CD1c-positive myeloid dendritic cell (primary cell): ENCODE data around the gene RABL3.
A peak's percentile ranks its signal among the peaks of the same experiment; 100 is the strongest.
"Not testable (repeated sequence)": the region's sequence is repeated elsewhere in the genome, so short reads cannot be mapped to it uniquely, and the experiment has no call there.

Experiments used
- DNase-seq: peaks from one replicate; pipeline ENCODE4 v3.0.0-alpha.2; 2016; ENCODE audit errors: extremely low spot score

Gene RABL3

DNA sequence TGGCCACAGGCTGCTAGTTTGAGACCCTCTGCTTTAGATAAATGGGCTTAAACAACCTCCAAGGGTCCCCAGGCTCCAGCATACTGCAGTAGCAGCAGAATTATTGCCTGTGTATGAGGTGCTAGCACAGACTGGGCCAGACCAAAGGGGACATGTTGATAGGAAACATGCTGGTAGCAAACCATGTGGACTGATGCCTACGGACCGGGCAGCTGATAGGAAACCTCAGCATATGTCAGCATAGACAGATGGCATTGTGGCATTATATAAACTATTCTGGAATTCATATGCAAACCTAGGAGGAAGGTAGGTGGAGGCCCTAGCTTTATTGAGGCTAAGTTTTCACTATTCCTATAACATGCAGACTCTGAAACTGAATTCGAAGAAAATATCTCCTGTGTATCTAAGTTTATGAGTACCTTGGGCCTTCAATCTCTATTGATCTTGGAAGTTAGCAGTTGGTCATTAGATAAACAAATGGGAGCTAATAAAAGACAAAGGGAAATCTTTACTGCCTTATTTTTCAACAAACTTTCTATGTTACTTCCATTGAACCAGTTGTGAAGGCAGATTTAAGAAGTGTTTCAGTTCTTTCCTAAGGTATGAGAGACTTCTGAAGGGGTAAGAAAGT is 58.5 kb downstream of the RABL3 start:
- DNase-seq = no peak

DNA sequence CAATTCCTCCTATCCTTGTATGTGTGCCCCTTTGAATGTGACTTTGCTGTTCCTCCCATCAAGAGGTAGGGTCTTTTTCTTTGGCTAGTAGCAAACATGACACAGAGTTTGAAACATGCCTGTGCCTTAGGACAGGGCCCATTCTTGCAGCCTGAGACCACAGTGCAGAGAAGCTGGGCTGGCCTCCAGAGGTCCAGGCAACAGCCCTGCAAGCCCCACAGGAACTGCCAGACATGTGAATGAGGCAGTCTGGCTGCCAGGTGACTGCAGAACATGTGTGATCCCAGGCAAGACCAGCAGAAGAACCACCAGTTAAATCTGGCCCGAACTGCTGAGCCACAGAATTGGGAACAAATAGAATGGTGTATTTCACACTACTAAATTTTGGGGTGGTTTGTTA is 59.1 kb downstream of the RABL3 start:
- DNase-seq = no peak

DNA sequence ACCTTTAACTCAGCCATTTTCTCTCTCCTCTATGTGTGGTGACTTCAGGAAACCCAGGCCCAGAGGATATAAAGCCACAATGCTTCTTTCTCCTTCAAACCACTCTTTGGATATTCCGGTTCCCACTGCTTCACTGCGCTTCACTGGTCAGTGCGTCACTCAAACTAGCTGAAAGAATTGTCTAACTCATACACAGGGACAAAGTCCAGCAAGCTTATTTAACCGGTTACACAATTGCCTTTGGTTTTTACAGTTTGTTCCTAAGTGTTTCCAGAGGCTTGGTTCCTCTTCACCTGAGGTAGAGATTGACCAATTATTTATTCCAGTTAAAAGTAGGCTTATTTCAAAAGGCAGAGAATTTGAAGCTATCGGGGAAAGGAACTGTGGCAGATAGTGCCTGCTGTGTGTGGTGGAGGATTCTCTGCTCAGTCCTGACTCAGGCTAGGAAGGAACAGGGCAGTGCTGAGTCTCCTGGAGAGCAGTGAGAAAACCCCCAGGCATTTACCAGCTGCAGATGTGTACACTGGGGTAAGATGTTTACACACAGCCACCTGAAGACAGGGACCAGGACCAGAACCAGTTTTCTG is 60.1 kb downstream of the RABL3 start, which contains the start of gene HGD:
Gene HGD (minus strand): TSS at position 145 of the 587 bp plus-strand sequence. CDS start 128 bp downstream, at position 17.
- DNase-seq = no peak

DNA sequence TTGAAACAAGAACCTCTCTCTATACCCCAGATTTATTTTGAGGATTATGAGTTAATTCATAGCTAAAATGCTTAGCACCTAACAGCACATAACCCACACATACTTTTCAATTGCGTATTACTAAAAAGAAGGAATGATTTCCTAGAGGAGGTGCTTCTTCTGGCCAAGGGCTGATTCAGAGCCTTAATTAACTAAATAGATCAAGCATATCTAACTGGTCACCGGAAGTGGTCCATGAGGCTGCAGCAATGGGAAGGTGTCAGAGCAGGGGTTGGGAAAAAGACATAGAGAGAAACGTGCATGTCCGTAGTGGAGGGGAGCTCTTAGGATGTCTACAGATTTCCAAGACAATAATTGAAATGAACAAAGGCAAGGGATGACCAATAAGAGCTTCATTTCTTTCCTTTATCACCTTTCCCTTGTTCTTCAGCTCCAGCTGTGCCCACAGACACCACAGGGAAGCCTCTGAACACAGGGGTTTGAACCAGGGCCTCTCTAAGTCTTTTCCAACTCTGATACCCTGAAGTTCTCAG is 60.7 kb downstream of the RABL3 start:
- DNase-seq = no peak

DNA sequence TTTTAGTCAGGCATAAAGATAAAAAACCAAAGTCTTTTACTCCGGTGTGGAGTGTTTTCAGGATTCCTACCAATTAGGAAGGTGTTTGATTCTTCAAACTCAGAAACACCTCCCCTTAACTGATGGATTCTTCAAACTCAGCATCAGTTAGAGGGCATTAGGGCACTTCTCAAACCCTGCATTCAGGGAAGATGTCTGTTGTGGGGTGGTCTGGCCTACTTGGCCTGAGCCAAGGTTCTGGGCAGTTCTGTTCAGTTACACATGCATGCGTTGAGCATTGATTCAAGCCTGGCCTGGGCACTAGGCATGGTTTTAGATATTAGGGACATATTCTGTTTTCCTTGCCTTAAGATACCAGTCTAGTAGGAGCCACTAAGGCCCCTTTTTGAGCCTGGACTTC is 61.3 kb downstream of the RABL3 start:
- DNase-seq = no peak

DNA sequence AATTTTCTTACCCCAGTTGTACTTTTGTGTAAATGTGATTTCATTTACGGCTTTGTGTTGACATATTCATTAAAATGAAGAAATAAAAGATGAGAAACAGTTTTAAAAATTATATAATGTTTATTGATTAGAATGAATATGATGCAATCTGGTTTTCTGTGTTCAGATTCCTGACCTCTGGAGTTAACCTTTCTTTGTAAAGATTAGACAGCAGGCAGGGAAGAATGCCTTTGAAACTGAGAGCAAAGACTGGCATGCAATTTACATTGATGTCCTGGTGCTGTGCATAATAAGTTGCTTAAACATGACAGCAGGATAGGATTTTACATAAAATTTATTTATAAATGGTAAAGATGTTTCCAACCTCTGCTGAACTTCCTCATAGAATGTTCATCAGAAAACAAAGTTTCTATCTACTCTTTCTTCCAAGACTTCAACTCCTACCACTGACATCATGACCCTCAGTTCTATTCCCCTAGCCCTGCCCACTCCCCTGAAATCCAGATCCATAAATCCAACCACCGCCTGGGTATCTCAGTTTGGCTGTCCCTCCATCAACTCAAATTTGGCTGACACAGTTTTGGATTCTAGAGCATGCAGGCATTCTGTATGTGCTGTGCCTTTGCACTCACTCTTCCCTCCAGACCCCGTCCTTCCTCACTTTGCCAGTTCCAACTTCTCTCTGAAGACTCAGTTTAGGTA is 62.0 kb downstream of the RABL3 start:
- no peak for DNase-seq

DNA sequence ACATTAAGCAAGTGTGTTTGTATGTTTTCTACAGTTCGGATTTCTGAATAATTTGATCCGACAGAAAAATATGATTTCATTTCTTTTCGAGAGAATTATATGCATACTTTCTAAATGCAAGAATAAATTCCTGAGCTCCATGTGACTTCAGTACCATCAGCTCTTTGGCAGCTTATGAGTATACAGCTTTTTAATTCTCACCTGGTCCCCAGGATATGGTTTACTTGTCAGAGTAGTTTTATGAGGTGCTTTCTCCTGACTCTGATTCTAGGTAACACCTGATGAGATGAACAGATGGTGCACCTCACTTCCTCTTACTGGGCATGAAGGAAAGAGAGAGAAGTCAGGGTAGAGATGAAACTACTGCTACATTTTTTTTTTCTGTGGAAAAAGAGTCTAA is 63.3 kb downstream of the RABL3 start:
- DNase-seq = no peak

DNA sequence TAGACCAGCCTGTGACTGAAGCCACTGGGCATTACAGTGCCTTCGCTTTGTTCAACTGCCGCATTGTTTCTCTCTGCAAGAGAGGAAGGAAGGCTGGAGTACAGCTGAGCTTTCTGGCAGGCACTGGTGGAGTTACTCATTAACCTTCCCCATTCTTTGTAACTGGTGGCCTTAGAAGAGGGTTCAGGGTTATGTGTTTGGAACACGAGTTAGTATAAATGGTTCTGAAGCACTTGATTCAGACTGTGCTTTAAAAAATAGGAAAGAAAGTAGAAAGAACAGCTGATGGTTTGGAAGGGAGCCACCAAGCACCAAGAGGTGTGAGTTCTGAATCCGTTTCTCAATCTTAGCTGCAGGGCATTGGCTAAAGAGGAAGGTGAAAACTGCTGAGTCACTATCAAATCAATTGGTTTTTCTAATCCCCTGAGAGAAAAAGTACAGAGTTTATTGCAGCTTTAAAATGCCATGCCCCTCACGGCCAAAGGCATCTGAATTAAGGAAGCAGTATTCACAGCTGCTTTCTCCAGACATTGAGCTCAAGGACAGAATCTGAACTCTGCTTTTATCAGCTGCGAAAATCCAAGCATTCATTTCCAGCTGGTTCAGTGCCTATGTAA is 63.9 kb downstream of the RABL3 start:
- peak; percentile 61 for DNase-seq

DNA sequence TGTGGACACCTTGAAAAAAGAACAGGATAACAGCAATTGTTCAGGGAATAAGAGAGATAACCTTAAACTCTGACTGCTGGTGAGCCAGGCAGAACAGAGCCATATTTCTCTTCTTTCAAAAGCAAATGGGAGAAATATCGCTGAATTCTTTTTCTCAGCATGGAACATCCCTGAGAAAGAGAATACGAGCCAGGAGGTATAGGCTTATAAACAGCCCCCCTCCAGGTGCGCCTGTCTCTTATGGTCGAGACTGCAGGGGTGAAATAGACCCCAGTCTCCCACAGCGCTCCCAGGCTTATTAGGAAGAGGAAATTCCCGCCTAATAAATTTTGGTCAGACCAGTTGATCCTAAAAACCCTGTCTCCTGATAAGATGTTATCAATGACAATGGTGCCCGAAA is 65.1 kb downstream of the RABL3 start:
- not testable (repeated sequence) for DNase-seq

DNA sequence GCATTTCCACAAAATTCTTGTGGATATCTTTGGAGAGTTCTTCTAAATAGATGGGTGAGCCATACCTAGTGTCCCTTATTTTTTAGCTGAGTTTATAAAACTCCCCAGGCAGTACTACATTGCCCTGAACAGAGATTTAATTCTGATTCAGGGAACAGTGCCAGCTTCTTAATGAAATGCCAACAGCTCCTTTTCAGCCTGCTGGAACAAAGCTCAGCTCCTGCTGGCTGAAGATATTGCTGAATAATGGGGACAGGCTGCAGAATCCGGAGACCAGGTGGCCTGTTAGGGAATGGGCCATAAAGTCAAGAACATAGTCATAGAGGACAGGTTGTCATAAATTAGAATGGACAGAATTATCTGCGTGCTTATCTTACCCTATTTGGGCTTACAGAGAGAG is 69.2 kb downstream of the RABL3 start:
- no peak for DNase-seq

DNA sequence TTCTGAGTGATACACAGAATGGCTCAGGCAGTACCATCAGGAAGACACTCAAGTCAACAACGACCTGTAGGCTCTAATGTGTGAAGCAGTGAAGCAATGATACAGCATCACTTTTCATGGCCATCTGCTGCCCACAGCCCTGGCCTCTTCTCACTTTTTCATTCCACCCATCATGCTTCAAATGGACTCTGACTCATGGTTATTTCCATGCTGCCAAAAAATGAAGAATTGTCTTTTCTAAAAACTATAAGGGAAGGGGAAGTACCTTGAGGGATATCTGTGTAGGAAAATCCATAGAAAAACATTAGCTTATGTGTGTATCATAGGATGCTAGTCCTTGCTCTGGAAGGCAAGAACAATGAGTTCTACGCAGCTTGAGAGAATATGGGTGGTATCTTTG is 71.7 kb downstream of the RABL3 start:
- no peak for DNase-seq

DNA sequence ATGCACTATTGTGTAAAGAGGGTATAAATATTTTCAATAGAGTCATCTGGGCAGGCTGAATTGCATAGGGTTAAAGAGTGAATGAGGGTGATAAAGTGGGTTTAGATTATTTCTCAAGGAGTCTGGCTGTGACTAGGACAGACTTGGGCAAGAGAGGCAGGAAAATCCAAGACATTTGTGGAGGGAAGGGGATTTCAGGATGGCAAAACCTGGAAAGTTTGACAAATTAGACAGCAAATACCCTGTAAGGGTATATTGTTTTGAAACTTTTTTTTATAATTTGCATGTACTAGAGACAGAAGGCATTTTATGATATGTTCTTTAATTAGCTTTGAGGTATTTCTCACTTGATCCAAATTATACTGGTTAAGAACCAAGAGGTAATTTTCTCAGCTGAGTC is 77.4 kb downstream of the RABL3 start:
- no peak for DNase-seq

DNA sequence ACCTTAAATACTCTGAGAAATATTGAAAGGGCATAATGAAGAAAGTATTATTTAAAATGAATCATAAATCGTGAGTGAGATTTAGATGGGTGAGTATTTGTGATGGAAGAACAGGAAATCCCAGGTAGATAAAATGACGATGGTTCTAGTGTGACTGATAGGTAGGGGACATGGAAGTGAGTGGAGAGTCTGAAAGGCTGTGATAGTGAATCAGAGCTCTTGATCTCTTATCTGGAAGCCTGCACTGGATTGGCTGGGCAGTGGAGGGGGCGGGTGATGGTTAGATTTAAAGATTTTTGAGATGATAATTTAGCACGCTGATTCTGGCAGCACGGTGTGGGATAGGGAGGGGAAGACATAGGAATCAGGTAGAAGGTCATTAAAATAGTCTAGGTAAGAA is 80.4 kb downstream of the RABL3 start:
- DNase-seq = no peak

DNA sequence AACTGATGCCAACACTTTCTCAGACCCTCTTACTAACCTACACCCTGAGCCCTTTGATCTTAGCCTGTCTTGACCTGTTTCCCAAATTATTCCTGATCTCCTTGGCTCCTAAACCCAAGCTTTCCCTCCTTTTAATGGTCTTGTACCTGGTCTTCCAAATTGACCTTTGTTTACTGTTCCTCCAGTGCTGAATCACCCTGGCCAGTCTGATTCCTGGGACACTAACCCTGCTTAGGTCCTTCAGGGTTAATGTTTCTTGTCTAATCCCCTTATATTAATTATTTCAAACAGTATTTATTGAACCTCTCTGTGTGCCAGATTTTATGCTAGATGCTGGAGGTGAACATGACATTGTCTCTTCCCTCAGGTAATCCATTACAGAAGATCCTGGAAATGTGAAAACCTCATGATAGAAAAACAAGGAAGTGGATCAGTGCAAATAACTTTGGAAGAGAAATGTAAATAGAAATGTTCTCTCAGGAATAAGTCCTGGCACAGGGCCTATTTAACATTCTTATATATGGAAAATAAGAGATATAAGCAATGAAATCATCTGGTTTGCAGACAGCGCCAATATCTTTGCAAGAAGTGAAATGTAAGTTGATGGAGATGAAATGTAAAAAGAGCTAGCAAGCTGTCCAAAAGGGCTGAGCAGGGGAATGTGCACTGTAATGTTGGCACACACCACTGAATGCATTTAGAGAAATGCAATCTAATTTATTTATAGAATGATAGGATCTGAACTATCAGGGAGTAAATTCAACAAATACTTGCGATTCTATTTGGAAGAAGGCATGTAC is 81.0 kb downstream of the RABL3 start:
- no peak for DNase-seq

DNA sequence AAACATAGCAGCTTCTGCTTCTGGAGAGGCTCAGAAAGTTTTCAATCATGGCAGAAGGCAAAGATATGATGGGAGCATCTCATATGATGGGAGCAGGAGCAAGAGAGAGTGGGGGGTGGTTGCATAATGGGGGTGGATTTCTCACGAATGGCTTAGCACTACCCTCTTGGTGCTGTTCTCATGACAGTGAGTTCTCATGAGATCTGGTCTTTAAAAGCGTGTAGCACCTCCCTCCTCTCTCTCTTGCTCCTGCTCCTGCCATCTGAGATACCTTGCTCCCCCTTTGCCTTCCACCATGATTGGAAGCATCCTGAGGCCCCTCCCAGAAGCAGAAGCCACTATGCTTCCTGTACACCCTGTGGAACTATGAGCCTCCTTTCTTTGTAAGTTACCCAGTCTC is 82.5 kb downstream of the RABL3 start:
- no peak for DNase-seq

DNA sequence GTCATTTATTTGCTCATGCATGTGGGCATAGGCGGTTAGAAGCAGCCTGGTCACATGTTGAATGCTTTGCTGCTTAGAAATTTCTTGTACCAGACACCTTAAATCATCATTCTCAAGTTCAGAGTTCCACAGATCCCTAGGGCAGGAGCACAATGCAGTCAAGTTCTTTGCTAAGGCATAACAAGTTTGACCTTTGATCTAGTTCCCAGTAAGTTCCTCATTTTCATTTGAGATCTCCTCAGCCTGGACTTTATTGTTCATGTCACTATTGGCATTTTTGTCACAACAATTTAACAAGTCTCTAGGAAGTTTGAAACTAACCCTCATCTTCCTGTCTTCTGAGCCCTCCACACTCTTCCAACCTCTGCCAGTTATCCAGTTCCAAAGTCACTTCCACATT is 83.0 kb downstream of the RABL3 start:
- peak; percentile 53 for DNase-seq

DNA sequence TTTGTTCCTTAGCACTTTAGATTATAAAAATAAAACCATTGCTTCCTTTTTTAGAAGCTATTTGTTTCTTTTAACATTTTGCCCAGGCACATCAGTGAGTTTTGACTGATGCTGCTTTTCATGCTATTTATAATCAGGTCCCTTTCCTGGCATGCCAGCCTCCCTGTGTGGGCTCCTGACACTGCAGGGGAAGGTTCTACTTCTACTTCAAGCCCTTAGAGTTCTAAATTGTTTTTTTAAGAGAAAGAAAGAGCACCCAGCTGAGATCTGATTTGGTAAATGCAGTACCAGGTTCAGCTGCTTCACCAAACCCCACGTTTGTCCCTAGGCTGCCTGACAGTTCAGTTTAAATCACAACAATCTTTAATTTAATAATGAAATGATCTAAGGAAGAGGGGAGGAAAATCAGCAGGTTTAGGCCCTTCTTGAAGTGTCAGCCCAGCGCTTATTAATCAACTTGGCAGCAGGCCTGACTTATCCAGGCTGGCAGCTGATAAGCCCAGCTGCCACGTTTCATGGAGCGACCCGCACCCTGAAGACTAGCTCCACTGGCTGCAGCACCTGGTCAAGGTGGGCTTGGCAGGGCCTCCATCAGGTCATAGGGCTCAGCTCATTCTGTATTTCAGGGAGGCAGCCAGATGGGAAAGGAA is 89.3 kb downstream of the RABL3 start:
- DNase-seq = no peak

DNA sequence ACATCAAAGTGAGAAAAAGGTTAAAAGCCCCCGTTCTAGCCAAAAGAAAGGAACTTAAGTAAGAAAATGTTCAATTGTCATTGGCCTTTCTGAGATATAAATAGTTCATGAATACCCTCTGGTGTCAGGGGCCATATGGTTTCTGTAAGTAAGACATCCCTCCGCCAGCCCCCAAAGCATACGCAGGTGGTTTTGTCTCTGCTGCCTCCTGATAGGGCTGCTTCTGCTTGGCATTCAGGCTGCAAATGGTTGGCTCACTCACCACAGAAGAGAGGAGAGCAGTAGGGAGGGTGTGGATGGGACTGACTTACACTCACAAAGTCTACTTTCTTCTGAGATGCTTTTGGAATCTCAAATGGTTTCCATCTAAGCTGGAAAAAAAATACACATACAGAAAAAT is 90.0 kb downstream of the RABL3 start:
- no peak for DNase-seq

DNA sequence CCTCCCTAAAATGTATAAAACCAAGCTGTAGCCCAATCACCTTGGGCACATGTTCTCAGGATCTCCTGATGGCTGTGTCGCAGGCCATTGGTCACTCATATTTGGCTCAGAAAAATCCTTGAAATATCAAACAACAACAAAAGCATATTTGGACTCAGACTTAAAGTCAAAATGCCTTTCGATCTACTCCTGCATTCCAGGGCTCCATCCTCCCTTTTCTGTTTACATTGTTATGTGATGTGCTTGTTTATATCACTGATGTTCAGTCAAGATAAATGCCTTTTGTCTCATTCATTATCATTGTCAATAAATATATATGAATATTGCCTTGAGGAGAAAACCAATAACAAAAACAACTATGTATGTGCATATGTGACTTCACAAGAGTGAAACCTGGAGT is 92.0 kb downstream of the RABL3 start:
- no peak for DNase-seq

DNA sequence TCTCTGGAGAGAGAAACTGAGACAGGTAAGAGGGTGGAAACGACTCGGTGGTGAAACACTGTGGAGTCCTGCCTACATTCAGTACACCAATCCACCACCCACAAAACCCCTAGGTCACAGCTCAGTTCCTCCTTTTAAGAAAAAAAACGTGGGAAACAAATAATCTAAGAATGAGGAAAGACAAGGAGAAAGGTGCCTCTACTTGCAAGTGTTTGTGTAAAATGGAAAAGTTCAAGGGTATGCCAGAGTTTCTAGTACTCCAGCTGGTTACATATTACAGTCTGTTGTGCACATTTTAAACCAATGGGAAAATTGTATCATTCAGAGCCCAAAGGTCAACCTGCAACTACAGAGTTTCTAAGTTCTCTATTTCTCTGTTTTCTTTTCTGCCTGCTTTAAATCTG is 92.5 kb downstream of the RABL3 start:
- peak; percentile 59 for DNase-seq

DNA sequence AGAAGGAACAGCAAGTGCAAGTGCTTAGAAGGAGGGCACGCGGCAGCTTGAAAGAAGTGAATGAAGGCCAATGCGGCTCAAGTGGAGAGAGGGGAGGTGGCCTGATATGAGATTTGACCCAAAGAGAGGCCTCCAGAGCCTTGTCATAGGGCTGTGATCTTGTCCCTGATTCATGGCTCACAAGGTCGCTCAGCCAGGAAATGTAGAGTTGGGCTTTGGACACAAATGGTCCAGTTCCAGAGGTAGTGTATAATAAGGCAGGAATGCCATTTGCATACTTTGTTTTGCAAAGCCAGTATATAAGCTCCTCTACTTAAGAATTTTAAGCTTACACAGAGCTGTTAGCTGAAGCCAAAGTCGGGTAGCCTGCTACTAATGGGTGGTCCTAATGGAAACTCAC is 94.0 kb downstream of the RABL3 start:
- DNase-seq = no peak
